Kidney (tissue), 14 donors: ENCODE data around the gene KRTAP9-6. TPM values are rescaled to one million over a fixed set of nuclear protein-coding genes. Genes with fewer than 3 reads are reported as not detected.

Source experiments
- DNase-seq, 5 donors: peaks; one replicate each; pipeline ENCODE4 v3.0.0-alpha.2; 2013 to 2020
- FAIRE-seq: peaks from 2 replicates; lab custom pipeline; 2012; peaks lifted over from hg19 to GRCh38; lab: Jason Lieb, UNC
- H3K27ac ChIP-seq, 2 donors: one replicate each; pipeline ENCODE4 v1.7.0; 2013; ENCODE audit warnings: low read depth in 2 of 2, low read length in 2 of 2, inconsistent platforms in 1 of 2
- H3K27me3 ChIP-seq: one replicate; pipeline ENCODE4 v1.7.1; 2013; ENCODE audit warnings: low read length, inconsistent platforms; ENCODE audit not compliant: control insufficient read depth, insufficient read depth
- H3K36me3 ChIP-seq, 3 donors: one replicate each; pipeline versions ENCODE4 v1.7.0 to v1.7.1; 2013; ENCODE audit warnings: low read length in 3 of 3, control low read depth in 1 of 3, inconsistent platforms in 1 of 3; ENCODE audit not compliant: insufficient read depth in 3 of 3, control insufficient read depth in 2 of 3
- H3K4me1 ChIP-seq, 3 donors: one replicate each; pipeline versions ENCODE4 v1.7.0 to v1.7.1; 2013; ENCODE audit warnings: low read length in 3 of 3, inconsistent platforms in 1 of 3, low read depth in 1 of 3; ENCODE audit not compliant: control insufficient read depth in 2 of 3, insufficient read depth in 2 of 3
- H3K4me3 ChIP-seq, 3 donors: one replicate each; pipeline versions ENCODE4 v1.7.0 to v1.8.1; 2013; ENCODE audit warnings: low read length in 3 of 3, control low read depth in 1 of 3, inconsistent platforms in 1 of 3
- H3K9ac ChIP-seq, 3 donors: one replicate each; pipeline versions ENCODE4 v1.7.0 to v1.7.1; 2013; ENCODE audit warnings: low read length in 3 of 3, control low read depth in 1 of 3, inconsistent platforms in 1 of 3
- H3K9me3 ChIP-seq, 3 donors: one replicate each; pipeline versions ENCODE4 v1.7.0 to v1.7.1; 2013; ENCODE audit warnings: low read length in 3 of 3, control low read depth in 1 of 3, inconsistent platforms in 1 of 3; ENCODE audit not compliant: control insufficient read depth in 2 of 3, insufficient read depth in 1 of 3
- CTCF ChIP-seq: IDR thresholded peaks from 3 replicates; pipeline ENCODE4 v1.5.1; 2012; ENCODE audit warnings: mild to moderate bottlenecking, moderate library complexity, borderline replicate concordance; ENCODE audit not compliant: insufficient read depth; ENCODE audit errors: extremely low read depth
- intact Hi-C: fragments of 100-400 bp; cut with DNase I; formaldehyde crosslinking; loops from one replicate; pipeline ENCODE4 v1.11.1; 2022
- polyA plus RNA-seq: library from polyadenylated mRNA; stranded (reverse); fragments of 350-450 nt; fragmentation: Illumina TruSeq; extraction: RNeasy Lipid Tissue Mini Kit (QIAGEN cat#74804); gene quantifications from one replicate; pipeline ENCODE4 v1.2.3, GENCODE V29; 2014; ENCODE audit warnings: low read depth, low replicate concordance; ENCODE audit not compliant: insufficient read depth
- total RNA-seq: library from RNA; stranded (reverse); fragmentation: NEBNext Ultra II Directional; extraction: Animal tissue kit (Norgen Biotek cat#: 25700); gene quantifications from one replicate; pipeline ENCODE4 v1.2.1, GENCODE V29; 2021
- donor health status: control.
- donor health status: control.
- donor health status: control.
- donor health status: control.
- donor health status: control.
- donor health status: DM: yes; HTN: yes; CAD: no.
- donor health status: Normal renal cell carcinoma (clear cell type).

KRTAP9-6 gene
- total and polyA plus RNA-seq, 2 donors from 2014 or later: not detected

GRCh38 chr17:41256291-41256685 lies 8.9 kb upstream of the KRTAP9-6 start:
- H3K4me1 ChIP-seq: no peaks in the 10 kb centered on the region
- H3K4me3 ChIP-seq: no peak overlapping the region
- H3K36me3 ChIP-seq: no peaks in the 10 kb centered on the region
- no peak for TF ChIP-seq CTCF
- DNase-seq: no peak
- H3K9ac ChIP-seq: no peak overlapping the region
- intact Hi-C loops: no loop called here
- H3K9me3 ChIP-seq: no peaks in the 10 kb centered on the region
- no peak overlapping the region for H3K27ac ChIP-seq
- no peak for FAIRE-seq
- H3K27me3 ChIP-seq: no peaks in the 10 kb centered on the region

- no peaks in the 10 kb centered on the region for H3K27me3 ChIP-seq
- H3K9me3 ChIP-seq: no peaks in the 10 kb centered on the region
- no peak for DNase-seq
- H3K9ac ChIP-seq: no peak overlapping the region
- no peak for TF ChIP-seq CTCF
- no peaks in the 10 kb centered on the region for H3K4me1 ChIP-seq
- no peak overlapping the region for H3K4me3 ChIP-seq
- no peak overlapping the region for H3K27ac ChIP-seq
- intact Hi-C loops: no loop called here
- H3K36me3 ChIP-seq: no peaks in the 10 kb centered on the region
- FAIRE-seq: no peak
Observed at GRCh38 chr17:41258406-41258805, 6.8 kb upstream of the KRTAP9-6 start.

GRCh38 chr17:41263212-41263611 lies 2.0 kb upstream of the KRTAP9-6 start:
- Histone ChIP-seq H3K27me3 (no peaks in the 10 kb centered on the region), H3K4me3 (no peak overlapping the region), H3K9me3 (no peaks in the 10 kb centered on the region), H3K27ac (no peak overlapping the region), H3K36me3 (no peaks in the 10 kb centered on the region), H3K4me1 (no peaks in the 10 kb centered on the region), H3K9ac (no peak overlapping the region)
- TF ChIP-seq CTCF: no peak
- FAIRE-seq (no peak), DNase-seq (no peak)
- intact Hi-C loops: no loop called here

GRCh38 chr17:41264599-41264998 lies 579 bp upstream of the KRTAP9-6 start:
- H3K4me1 ChIP-seq: no peaks in the 10 kb centered on the region
- intact Hi-C loops: no loop called here
- H3K27me3 ChIP-seq: no peaks in the 10 kb centered on the region
- no peak overlapping the region for H3K9ac ChIP-seq
- TF ChIP-seq CTCF: no peak
- H3K36me3 ChIP-seq: no peaks in the 10 kb centered on the region
- H3K4me3 ChIP-seq: no peak overlapping the region
- no peak overlapping the region for H3K27ac ChIP-seq
- FAIRE-seq: no peak
- DNase-seq: no peak
- no peaks in the 10 kb centered on the region for H3K9me3 ChIP-seq
